CD8-positive, alpha-beta memory T cell (primary cell): Measurements from ENCODE around the gene RAB40B. TPM values are rescaled to one million over a fixed set of nuclear protein-coding genes. Genes with fewer than 3 reads are reported as not detected.

Source experiments
- CTCF ChIA-PET: fragments of 350-600 bp; sonication (Branson Sonifier 250); formaldehyde crosslinking; loops from one replicate; lab custom pipeline; 2021; ENCODE audit warnings: antibody characterized with exemption; lab: Charles Lee
- POLR2A ChIA-PET: fragments of 350-600 bp; sonication (Branson Sonifier 250); formaldehyde crosslinking; loops from one replicate; lab custom pipeline; 2021; ENCODE audit warnings: antibody characterized with exemption; lab: Charles Lee
- DNase-seq, 5 donors: peaks; one replicate each; pipeline versions ENCODE4 v3.0.0 to v3.0.0-alpha.2; 2020 to 2022; ENCODE audit warnings: mixed read lengths in 1 of 5
- H3K27ac ChIP-seq: one replicate; pipeline ENCODE4 v1.7.0; 2013; ENCODE audit warnings: low read depth, mild to moderate bottlenecking, low read length, moderate library complexity
- H3K27me3 ChIP-seq: 2 replicates; pipeline ENCODE4 v1.7.0; 2013; ENCODE audit warnings: low read length, mild to moderate bottlenecking; ENCODE audit not compliant: insufficient read depth, poor library complexity, severe bottlenecking
- H3K36me3 ChIP-seq: 2 replicates; pipeline ENCODE4 v1.7.0; 2013; ENCODE audit warnings: mild to moderate bottlenecking, low read length, moderate library complexity; ENCODE audit not compliant: insufficient read depth
- H3K4me1 ChIP-seq: 2 replicates; pipeline ENCODE4 v1.7.0; 2013; ENCODE audit warnings: mild to moderate bottlenecking, low read length, moderate library complexity; ENCODE audit not compliant: insufficient read depth
- H3K4me3 ChIP-seq: 2 replicates; pipeline ENCODE4 v1.7.0; 2013; ENCODE audit warnings: mild to moderate bottlenecking, low read length
- H3K9me3 ChIP-seq: 2 replicates; pipeline ENCODE4 v1.7.0; 2013; ENCODE audit warnings: mild to moderate bottlenecking, low read length
- H3K27ac Mint-ChIP-seq, 8 donors: one replicate each; pipeline ENCODE4 v1.8.0; 2020 to 2021; ENCODE audit warnings: mixed read lengths in 8 of 8, mild to moderate bottlenecking in 6 of 8, inconsistent platforms in 3 of 8, moderate library complexity in 3 of 8
- H3K27me3 Mint-ChIP-seq, 2 donors: one replicate each; pipeline ENCODE4 v1.8.0; 2020 to 2021; ENCODE audit warnings: mixed read lengths in 2 of 2, mild to moderate bottlenecking in 1 of 2, moderate library complexity in 1 of 2
- H3K36me3 Mint-ChIP-seq, 3 donors: one replicate each; pipeline ENCODE4 v1.8.0; 2020 to 2021; ENCODE audit warnings: mixed read lengths in 3 of 3, inconsistent platforms in 1 of 3, mild to moderate bottlenecking in 1 of 3
- H3K4me1 Mint-ChIP-seq, 3 donors: one replicate each; pipeline ENCODE4 v1.8.0; 2020 to 2021; ENCODE audit warnings: mixed read lengths in 3 of 3, inconsistent platforms in 1 of 3, mild to moderate bottlenecking in 1 of 3
- H3K4me3 Mint-ChIP-seq, 7 donors: one replicate each; pipeline ENCODE4 v1.8.0; 2020 to 2021; ENCODE audit warnings: mixed read lengths in 7 of 7, mild to moderate bottlenecking in 6 of 7, moderate library complexity in 4 of 7, inconsistent platforms in 2 of 7
- H3K9me3 Mint-ChIP-seq, 5 donors: one replicate each; pipeline ENCODE4 v1.8.0; 2020 to 2022; ENCODE audit warnings: mixed read lengths in 5 of 5, mild to moderate bottlenecking in 3 of 5, moderate library complexity in 2 of 5, inconsistent platforms in 1 of 5
- polyA plus RNA-seq: library from polyadenylated mRNA; unstranded; fragments of 300-500 nt; fragmentation: Illumina TruSeq; gene quantifications from one replicate; pipeline ENCODE4 v1.2.3, GENCODE V29; 2021
- total RNA-seq, 2 experiments: library from RNA; stranded (reverse); gene quantifications; one replicate each; pipeline ENCODE4 v1.2.3, GENCODE V29; 2021

The RAB40B gene
- total and polyA plus RNA-seq, 3 experiments from 2014 or later: 3.2 to 4.3 (median 4.0) TPM

DNA sequence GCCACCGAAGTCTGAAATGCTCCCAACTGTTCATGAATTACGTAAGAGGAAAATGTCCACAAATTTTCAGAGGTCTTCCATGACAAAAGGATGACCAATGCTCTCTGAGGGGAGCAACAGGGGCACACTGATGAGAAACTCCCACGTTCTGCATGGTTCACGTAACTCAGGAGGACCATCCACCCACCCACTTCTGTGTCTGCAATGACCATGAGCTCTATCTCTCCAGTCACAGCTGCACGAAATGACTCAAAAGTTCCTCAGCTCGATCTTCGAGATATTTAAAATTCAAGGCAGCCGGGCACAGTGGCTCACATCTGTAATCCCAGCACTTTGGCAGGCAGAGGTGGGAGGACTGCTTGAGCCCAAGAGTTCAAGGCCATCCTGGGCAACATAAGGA lies 66.0 kb downstream of the RAB40B start:
- ChIA-PET POLR2A (no interaction called here), CTCF (no interaction called here)
- Mint-ChIP-seq H3K4me3 (no peak overlapping the region), H3K4me1 (peaks cover 23 to 42% (median 35%) of the 10 kb centered on the region in 3 donors), H3K27ac (no peak overlapping the region), H3K9me3 (peaks cover 0 to 2% (median 0%) of the 10 kb centered on the region in 5 donors), H3K27me3 (no peaks in the 10 kb centered on the region), H3K36me3 (peaks cover 12 to 68% (median 20%) of the 10 kb centered on the region in 3 donors)
- Histone ChIP-seq H3K36me3 (peaks cover 11% of the 10 kb centered on the region), H3K9me3 (no peaks in the 10 kb centered on the region), H3K4me1 (no peaks in the 10 kb centered on the region), H3K27me3 (no peaks in the 10 kb centered on the region), H3K27ac (no peak overlapping the region), H3K4me3 (no peak overlapping the region)
- DNase-seq: no peak

GRCh38 chr17:82631544-82631943 lies 67.0 kb downstream of the RAB40B start:
- Mint-ChIP-seq H3K36me3 (peaks cover 3 to 68% (median 17%) of the 10 kb centered on the region in 3 donors), H3K27me3 (no peaks in the 10 kb centered on the region), H3K27ac (peak overlapping the region in 1 of 8 donors; percentile 24), H3K9me3 (peaks cover 0 to under 1% (median 0%) of the 10 kb centered on the region in 5 donors), H3K4me1 (peaks cover 14 to 33% (median 25%) of the 10 kb centered on the region in 3 donors), H3K4me3 (no peak overlapping the region)
- ChIA-PET CTCF (no interaction called here), POLR2A (no interaction called here)
- Histone ChIP-seq H3K4me1 (no peaks in the 10 kb centered on the region), H3K27ac (no peak overlapping the region), H3K9me3 (no peaks in the 10 kb centered on the region), H3K4me3 (no peak overlapping the region), H3K27me3 (no peaks in the 10 kb centered on the region), H3K36me3 (peaks cover 17% of the 10 kb centered on the region)
- DNase-seq: no peak

- no peak for DNase-seq
- H3K4me3 ChIP-seq: no peak overlapping the region
- H3K27ac ChIP-seq: no peak overlapping the region
- peaks cover 0 to 72% (median 17%) of the 10 kb centered on the region in 3 donors for H3K36me3 Mint-ChIP-seq
- peaks cover 11 to 28% (median 20%) of the 10 kb centered on the region in 3 donors for H3K4me1 Mint-ChIP-seq
- no peaks in the 10 kb centered on the region for H3K4me1 ChIP-seq
- no peaks in the 10 kb centered on the region for H3K9me3 Mint-ChIP-seq
- no peaks in the 10 kb centered on the region for H3K27me3 Mint-ChIP-seq
- POLR2A ChIA-PET: no interaction called here
- CTCF ChIA-PET: no interaction called here
- H3K9me3 ChIP-seq: no peaks in the 10 kb centered on the region
- peaks cover 22% of the 10 kb centered on the region for H3K36me3 ChIP-seq
- peak overlapping the region in 2 of 8 donors; percentile 18 to 29 for H3K27ac Mint-ChIP-seq
- H3K4me3 Mint-ChIP-seq: no peak overlapping the region
- no peaks in the 10 kb centered on the region for H3K27me3 ChIP-seq
These were observed 68.3 kb downstream of the RAB40B start for GRCh38 chr17:82630212-82630611.

- H3K4me3 Mint-ChIP-seq: peak overlapping the region in 1 of 7 donors; percentile 40
- H3K27me3 ChIP-seq: no peaks in the 10 kb centered on the region
- H3K9me3 ChIP-seq: no peaks in the 10 kb centered on the region
- no peaks in the 10 kb centered on the region for H3K9me3 Mint-ChIP-seq
- ChIA-PET POLR2A (no interaction called here), CTCF (no interaction called here)
- H3K4me1 ChIP-seq: no peaks in the 10 kb centered on the region
- no peak overlapping the region for H3K4me3 ChIP-seq
- H3K36me3 Mint-ChIP-seq: peaks cover 0 to 74% (median 17%) of the 10 kb centered on the region in 3 donors
- H3K27ac ChIP-seq: no peak overlapping the region
- DNase-seq: no peak
- peaks cover 27% of the 10 kb centered on the region for H3K36me3 ChIP-seq
- H3K4me1 Mint-ChIP-seq: peaks cover 10 to 23% (median 16%) of the 10 kb centered on the region in 3 donors
- H3K27ac Mint-ChIP-seq: no peak overlapping the region
- H3K27me3 Mint-ChIP-seq: no peaks in the 10 kb centered on the region
These were observed 68.8 kb downstream of the RAB40B start for GRCh38 chr17:82629748-82630147.

- no peak overlapping the region for H3K27ac ChIP-seq
- H3K27me3 ChIP-seq: no peaks in the 10 kb centered on the region
- H3K9me3 ChIP-seq: no peaks in the 10 kb centered on the region
- Mint-ChIP-seq H3K4me3 (peak overlapping the region in 1 of 7 donors; percentile 52), H3K27me3 (no peaks in the 10 kb centered on the region), H3K27ac (no peak overlapping the region), H3K36me3 (peaks cover 4 to 74% (median 22%) of the 10 kb centered on the region in 3 donors), H3K4me1 (peaks cover 4 to 8% (median 5%) of the 10 kb centered on the region in 3 donors), H3K9me3 (no peaks in the 10 kb centered on the region)
- no peak overlapping the region for H3K4me3 ChIP-seq
- ChIA-PET CTCF (no interaction called here), POLR2A (no interaction called here)
- peaks cover 32% of the 10 kb centered on the region for H3K36me3 ChIP-seq
- DNase-seq: no peak
- no peaks in the 10 kb centered on the region for H3K4me1 ChIP-seq
These were observed 71.1 kb downstream of the RAB40B start for GRCh38 chr17:82627405-82627804.

- Histone ChIP-seq H3K4me1 (no peaks in the 10 kb centered on the region), H3K4me3 (no peak overlapping the region), H3K27ac (no peak overlapping the region), H3K36me3 (peaks cover 51% of the 10 kb centered on the region), H3K9me3 (no peaks in the 10 kb centered on the region), H3K27me3 (no peaks in the 10 kb centered on the region)
- Mint-ChIP-seq H3K36me3 (peaks cover 4 to 85% (median 18%) of the 10 kb centered on the region in 3 donors), H3K4me1 (no peaks in the 10 kb centered on the region), H3K4me3 (peak overlapping the region in 1 of 7 donors; percentile 36), H3K9me3 (no peaks in the 10 kb centered on the region), H3K27ac (no peak overlapping the region), H3K27me3 (no peaks in the 10 kb centered on the region)
- no peak for DNase-seq
- CTCF ChIA-PET: no interaction called here
- POLR2A ChIA-PET: no interaction called here
These were observed 74.8 kb downstream of the RAB40B start for GRCh38 chr17:82623707-82624106.

GRCh38 chr17:82619641-82620040 lies 78.9 kb downstream of the RAB40B start:
- Mint-ChIP-seq H3K27me3 (no peaks in the 10 kb centered on the region), H3K9me3 (no peaks in the 10 kb centered on the region), H3K27ac (peak overlapping the region in 1 of 8 donors; percentile 19), H3K4me1 (no peaks in the 10 kb centered on the region), H3K4me3 (no peak overlapping the region), H3K36me3 (peaks cover 10 to 87% (median 13%) of the 10 kb centered on the region in 3 donors)
- Histone ChIP-seq H3K4me3 (no peak overlapping the region), H3K4me1 (no peaks in the 10 kb centered on the region), H3K36me3 (peaks cover 59% of the 10 kb centered on the region), H3K27me3 (no peaks in the 10 kb centered on the region), H3K27ac (no peak overlapping the region), H3K9me3 (no peaks in the 10 kb centered on the region)
- POLR2A ChIA-PET: no interaction called here
- CTCF ChIA-PET: no interaction called here
- no peak for DNase-seq

DNA sequence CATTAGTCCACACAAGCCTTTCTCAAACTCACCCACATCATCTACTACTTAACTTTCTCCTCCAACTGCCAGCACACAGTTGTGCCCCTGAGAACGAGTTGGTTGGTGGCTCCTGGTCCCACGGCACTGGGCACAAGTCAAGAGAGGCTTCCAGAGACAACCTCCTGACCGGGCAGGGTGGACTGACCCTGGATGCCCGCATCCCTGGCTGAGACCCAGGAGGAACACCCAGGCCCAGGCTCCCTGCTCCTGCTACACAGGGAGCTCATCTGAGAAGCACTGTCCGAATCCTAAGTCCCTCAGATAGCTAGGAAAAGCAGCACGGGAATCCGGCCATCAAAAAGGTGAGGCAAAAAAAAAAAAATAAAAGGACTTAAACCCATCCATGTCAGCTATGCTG lies 79.3 kb downstream of the RAB40B start:
- POLR2A ChIA-PET: no interaction called here
- Mint-ChIP-seq H3K4me3 (no peak overlapping the region), H3K4me1 (no peaks in the 10 kb centered on the region), H3K36me3 (peaks cover 14 to 88% (median 16%) of the 10 kb centered on the region in 3 donors), H3K27ac (peak overlapping the region in 2 of 8 donors; percentile 21 to 57), H3K9me3 (no peaks in the 10 kb centered on the region), H3K27me3 (no peaks in the 10 kb centered on the region)
- H3K4me3 ChIP-seq: no peak overlapping the region
- peaks cover 62% of the 10 kb centered on the region for H3K36me3 ChIP-seq
- H3K9me3 ChIP-seq: no peaks in the 10 kb centered on the region
- no peaks in the 10 kb centered on the region for H3K27me3 ChIP-seq
- CTCF ChIA-PET: no interaction called here
- DNase-seq: no peak
- no peak overlapping the region for H3K27ac ChIP-seq
- no peaks in the 10 kb centered on the region for H3K4me1 ChIP-seq
